ENCODE results near the gene SQSTM1. TPM values are rescaled to one million over a fixed set of nuclear protein-coding genes. Genes with fewer than 3 reads are reported as not detected.

The SQSTM1 gene
- total and polyA plus RNA-seq, 9 of the 15 experiments (the other 6 are each of a cell fraction or from before 2014, with no cell fraction given) = 5.6 to 148 (median 64.0) TPM

- TF ChIP-seq E2F6 (IDR thresholded peaks at IDR 0.05; ENCODE audit: borderline replicate concordance in 1 of 2, extremely low read depth in 1 of 2, insufficient read depth in 1 of 2, insufficient read length in 1 of 2, low read depth in 1 of 2, low read length in 1 of 2, poor library complexity in 1 of 2, severe bottlenecking in 1 of 2) (peak in 1 of 2 experiments; percentile 85), ZKSCAN1 (IDR thresholded peaks at IDR 0.05; ENCODE audit: low read depth, low read length) (no peak), ZNF184 (CRISPR knock-in tag; IDR thresholded peaks at IDR 0.05) (no peak), HNRNPUL1 (IDR thresholded peaks at IDR 0.05; ENCODE audit: low read length) (no peak), ZNF589 (CRISPR knock-in tag; IDR thresholded peaks at IDR 0.05; ENCODE audit: low read depth) (no peak), STAT5A (IDR thresholded peaks at IDR 0.05; ENCODE audit: borderline replicate concordance, low read length) (no peak), NR2F6 (CRISPR knock-in tag; IDR thresholded peaks at IDR 0.05) (no peak), FUS (optimal IDR thresholded peaks at IDR 0.05; ENCODE audit: low read depth, low read length) (no peak), NRF1 (conservative IDR thresholded peaks at IDR 0.05 in 1 of 2, IDR thresholded peaks at IDR 0.05 in 1 of 2) (peak; percentile 18 to 19; a peak in 1 of 4 replicates), FOSL1 (tag; conservative IDR thresholded peaks at IDR 0.05) (no peak), FOXP4 (CRISPR knock-in tag; IDR thresholded peaks at IDR 0.05; ENCODE audit: borderline replicate concordance) (peak; percentile 56; the same call in 1 of the 2 replicates), XRCC4 (IDR thresholded peaks at IDR 0.05; ENCODE audit: extremely low read depth, insufficient read depth, insufficient read length) (no peak), HOXB6 (CRISPR knock-in tag; IDR thresholded peaks at IDR 0.05; ENCODE audit: borderline replicate concordance) (no peak), NR2C1 (IDR thresholded peaks at IDR 0.05) (no peak), NR2C1 (tag; IDR thresholded peaks at IDR 0.05) (no peak), MAFG (tag; conservative IDR thresholded peaks at IDR 0.05) (no peak), SOX6 (IDR thresholded peaks at IDR 0.05) (no peak)
- TF ChIP-seq, protein P1, sequence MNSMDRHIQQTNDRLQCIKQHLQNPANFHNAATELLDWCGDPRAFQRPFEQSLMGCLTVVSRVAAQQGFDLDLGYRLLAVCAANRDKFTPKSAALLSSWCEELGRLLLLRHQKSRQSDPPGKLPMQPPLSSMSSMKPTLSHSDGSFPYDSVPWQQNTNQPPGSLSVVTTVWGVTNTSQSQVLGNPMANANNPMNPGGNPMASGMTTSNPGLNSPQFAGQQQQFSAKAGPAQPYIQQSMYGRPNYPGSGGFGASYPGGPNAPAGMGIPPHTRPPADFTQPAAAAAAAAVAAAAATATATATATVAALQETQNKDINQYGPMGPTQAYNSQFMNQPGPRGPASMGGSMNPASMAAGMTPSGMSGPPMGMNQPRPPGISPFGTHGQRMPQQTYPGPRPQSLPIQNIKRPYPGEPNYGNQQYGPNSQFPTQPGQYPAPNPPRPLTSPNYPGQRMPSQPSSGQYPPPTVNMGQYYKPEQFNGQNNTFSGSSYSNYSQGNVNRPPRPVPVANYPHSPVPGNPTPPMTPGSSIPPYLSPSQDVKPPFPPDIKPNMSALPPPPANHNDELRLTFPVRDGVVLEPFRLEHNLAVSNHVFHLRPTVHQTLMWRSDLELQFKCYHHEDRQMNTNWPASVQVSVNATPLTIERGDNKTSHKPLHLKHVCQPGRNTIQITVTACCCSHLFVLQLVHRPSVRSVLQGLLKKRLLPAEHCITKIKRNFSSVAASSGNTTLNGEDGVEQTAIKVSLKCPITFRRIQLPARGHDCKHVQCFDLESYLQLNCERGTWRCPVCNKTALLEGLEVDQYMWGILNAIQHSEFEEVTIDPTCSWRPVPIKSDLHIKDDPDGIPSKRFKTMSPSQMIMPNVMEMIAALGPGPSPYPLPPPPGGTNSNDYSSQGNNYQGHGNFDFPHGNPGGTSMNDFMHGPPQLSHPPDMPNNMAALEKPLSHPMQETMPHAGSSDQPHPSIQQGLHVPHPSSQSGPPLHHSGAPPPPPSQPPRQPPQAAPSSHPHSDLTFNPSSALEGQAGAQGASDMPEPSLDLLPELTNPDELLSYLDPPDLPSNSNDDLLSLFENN (IDR thresholded peaks at IDR 0.05; ENCODE audit: low read depth in 2 of 2, low read length in 2 of 2) = no peak
- TF ChIP-seq, protein P2, sequence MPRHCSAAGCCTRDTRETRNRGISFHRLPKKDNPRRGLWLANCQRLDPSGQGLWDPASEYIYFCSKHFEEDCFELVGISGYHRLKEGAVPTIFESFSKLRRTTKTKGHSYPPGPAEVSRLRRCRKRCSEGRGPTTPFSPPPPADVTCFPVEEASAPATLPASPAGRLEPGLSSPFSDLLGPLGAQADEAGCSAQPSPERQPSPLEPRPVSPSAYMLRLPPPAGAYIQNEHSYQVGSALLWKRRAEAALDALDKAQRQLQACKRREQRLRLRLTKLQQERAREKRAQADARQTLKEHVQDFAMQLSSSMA (CRISPR knock-in tag; IDR thresholded peaks at IDR 0.05) = no peak
Measured at GRCh38 chr5:179805529-179806249, 15.0 kb upstream of the SQSTM1 start (continued).

Measured in K562 (cell line).